ENCODE results near the gene NTRK2.

Gene NTRK2

DNA sequence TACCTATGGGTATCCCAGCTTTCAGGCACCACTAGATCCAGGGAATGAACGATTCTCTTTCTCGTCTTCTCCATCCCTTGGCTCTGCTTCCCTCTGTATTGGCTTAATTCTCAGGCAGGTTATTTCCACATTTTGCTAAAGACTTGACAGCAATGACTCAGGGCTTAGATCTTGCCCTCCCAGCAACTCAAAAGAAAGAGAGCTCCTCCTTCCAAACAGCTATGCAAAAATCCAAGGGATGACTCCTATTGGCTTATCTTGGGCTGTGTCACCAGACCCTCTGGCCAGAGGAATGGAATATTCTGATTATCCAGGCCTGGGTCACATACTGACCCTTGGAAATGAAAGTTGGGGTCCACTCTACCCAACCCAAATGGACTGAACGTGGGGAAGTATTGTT lies 270.2 kb downstream of the NTRK2 start:
- no peak for DNase-seq (ENCODE audit: low read depth)

DNA sequence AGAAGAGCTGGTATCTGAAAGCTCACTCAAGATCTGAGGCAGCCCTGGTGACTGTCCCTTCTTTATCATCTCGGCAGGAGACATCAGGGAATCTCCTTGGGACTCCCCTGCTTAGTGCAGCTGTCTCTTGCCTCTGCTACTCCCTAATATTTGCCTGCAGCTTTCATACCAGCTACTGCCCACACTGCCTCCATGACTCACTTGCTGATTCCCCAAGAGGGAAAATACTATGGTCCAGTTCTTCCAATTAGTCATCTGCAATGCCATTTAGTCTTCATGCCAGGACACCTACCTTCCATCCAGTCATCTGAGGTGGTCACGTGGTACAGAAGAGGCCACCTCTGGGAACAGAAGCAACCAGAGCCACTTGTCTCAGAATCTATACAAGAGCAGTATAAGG lies 270.8 kb downstream of the NTRK2 start:
- no peak for DNase-seq (ENCODE audit: low read depth)

DNA sequence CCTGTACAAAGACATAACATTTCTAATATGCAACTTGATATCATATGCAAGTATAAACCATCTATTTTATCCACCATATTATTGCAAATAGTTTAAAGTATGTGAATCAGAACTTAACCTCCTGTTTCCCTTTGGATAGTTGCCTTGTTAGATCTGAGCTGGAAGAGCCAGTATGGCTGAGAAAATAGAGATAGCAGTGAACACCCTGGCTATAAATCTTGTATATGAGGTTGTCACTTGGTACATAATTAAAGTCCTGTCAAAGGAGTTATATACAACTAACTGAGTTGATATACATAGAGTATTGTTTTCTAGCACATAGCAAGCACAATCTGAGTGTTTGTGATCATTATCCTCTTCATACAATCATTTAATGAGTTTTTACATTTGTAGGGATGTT lies 272.3 kb downstream of the NTRK2 start:
- DNase-seq (ENCODE audit: low read depth): no peak

DNA sequence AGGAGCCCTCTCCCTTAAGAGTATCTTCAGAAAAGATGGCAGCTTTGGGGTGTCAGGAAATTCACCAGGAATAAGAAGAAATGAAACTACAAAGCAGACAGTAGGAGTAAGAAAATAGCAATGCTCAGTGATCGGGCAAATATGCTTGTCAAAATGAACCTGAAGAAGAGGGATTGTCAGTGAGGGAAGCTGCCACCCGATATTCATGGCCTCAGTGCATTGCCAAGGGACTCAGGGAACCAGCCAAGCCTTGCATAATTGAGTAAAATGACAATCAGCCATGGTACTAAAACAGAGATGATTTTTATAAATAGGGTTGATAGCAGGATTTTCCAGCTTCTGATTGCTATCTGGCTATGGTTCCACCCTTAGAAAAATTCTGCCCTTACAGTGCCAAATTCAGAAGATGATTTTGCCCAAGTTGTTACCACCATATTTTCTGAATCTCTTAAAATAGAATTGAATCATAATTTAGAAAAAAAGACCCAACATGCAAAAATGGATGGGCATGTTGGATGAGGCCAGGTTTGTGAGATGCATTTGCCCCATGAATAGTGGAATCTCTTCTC lies 274.0 kb downstream of the NTRK2 start:
- no peak for DNase-seq (ENCODE audit: low read depth)

DNA sequence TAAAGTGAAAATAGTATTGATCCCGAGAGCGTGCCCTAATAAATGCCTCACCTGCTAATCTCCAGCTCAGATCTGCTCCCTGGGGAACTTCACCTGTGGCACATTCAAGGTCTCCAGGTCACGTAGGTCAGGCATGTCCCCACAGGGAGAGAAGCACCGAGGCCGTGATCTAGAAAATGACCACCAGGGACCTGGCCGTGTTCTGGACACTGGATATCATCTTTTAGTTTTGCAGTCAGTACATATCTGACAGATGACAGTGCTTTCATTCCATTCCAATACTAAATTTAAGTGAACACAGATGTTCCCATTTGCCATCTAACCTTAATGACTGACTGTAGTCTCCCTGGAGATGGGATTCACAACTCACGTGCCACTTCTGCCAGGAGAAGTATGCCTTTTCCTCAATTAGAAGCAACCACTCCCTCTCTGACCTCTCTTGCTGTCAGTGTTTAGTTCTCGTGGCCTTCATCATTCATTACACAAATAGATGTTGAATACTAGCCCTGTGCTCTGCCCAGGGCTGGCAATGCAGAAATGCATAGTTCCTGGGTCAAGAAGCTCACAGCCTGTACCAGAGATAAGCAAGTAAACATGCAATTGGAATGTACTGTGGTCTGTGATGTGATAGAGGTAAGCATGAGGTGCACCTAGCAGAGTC lies 276.5 kb downstream of the NTRK2 start:
- DNase-seq (ENCODE audit: low read depth): no peak

DNA sequence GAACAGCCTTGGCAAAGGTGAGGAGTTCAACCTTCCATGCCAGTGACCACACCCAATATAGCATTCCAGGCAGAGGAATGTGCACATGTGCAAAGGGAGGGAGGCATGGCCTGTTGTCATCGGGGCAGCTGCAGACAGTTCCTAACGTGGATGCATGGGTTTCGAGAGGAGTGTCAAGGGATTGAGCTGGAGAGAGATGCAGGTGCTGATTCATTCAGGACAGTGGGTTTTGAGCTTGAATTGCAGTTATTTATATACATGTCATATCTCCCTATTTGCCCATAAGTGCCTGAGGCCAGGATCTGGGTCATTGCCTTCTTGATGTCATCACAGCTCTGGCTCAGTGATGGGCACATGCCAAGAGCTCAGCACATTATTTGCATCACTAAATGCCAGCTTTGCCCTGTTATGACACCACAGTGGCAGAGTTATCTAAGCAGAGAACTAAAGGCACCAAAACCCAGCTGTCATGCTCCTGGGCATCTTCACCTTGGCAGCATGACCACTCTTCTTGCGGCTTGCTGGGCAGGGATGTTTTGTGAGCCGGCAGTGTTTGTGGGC lies 278.0 kb downstream of the NTRK2 start:
- no peak for DNase-seq (ENCODE audit: low read depth)

DNA sequence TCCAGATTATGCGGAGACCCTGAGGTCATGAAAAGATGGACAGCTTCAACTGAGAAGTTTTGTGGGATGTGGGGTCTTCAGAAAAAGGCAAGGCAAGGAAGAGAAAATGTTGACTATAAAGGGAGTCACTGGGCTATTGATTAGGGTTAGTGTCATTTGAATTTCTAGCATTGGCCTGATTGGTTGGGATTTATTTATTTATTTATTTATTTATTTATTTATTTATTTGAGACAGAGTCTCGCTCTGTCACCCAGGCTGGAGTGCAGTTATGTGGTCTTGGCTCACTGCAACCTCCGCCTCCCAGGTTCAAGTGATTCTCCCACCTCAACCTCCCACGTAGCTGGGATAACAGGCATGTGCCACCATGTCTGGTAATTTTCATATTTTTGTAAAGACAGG lies 279.7 kb downstream of the NTRK2 start:
- no peak for DNase-seq (ENCODE audit: low read depth)

DNA sequence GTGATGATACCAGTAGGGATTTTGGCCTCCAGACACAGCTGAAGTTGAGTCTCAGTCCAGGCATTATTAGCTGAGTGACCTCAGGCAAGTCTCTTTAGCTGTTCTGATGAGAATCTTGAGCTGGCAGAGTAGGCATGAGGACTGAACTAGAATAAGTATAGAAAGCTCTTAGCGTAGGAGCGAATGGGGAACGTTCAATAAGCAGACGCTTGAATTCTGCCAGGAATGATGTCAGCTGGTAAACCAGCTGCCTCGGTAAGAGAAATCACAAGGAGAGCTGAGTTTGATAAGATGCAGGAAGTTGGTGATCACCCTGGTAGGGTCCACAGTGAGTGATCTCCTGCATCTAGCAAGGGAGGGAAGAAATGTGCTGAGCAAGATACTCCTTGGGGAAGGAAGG lies 280.4 kb downstream of the NTRK2 start:
- DNase-seq (ENCODE audit: low read depth): no peak

DNA sequence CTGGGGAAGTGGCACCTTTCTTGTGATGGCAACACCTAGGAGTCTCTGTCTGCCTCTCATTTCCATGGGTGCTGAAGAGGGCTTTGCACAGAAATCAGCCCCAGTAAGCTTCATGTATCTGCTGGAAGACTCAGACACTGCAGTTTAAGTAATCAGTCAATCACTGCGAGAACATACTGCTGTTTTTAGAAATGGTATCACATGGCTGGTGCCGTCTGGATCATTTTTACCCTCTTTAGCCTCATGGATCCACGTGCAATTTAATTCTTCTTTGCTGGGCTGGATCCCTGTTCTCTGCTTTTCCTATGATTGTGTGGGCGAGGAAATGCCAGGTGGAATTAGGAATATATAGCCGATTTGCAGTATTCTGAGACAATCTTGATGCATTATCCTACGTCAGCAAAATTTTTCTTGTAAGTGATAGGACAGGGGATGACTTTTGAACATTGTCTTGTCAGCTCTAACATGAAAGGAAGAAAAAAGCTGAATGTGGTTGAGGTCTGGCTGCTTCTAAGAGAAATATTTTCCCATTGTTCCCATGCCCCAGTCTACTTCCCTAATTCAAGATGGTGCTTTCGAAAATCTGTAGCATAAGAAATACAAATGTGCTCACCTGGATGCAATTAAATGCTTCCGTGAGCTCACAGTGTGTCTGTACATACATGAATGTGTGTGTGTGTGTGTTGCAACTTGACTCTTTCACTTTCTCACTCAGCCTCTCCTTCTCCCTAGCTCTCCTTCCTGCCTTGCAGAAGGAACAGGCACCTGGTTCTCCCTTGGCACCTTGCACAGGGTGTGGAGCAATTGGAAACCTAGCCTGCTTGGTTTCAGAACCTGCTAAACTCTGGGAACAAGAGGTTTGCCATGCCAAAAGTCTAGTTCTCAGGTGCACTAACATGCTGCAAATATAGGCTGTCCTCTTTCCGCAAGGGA lies 281.6 kb downstream of the NTRK2 start:
- DNase-seq (ENCODE audit: low read depth): no peak

DNA sequence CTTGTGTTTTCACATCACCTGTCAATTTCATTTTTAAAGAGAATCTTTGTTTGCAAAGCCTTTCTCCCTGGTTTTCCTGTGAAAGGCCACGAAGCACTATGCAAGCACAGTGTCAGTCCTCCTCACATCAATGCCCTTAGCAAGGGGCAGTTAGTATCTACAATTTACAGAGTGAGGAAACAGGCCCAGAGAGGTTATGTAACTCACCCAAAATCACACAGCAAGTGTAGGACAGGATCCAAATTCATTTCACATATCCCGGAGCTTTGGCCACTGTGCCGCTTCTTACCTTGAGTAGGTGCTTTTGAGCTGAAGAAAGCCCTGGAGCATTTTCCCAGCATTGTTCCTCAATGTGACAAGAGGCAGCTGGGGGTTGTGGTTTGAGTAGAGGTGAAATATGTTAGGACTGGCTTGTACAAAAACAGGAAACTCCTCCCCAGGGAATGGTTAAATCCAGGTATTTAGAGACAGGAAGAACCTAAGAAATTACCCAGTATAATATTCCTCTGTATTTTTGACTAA lies 283.8 kb downstream of the NTRK2 start:
- DNase-seq (ENCODE audit: low read depth): no peak

DNA sequence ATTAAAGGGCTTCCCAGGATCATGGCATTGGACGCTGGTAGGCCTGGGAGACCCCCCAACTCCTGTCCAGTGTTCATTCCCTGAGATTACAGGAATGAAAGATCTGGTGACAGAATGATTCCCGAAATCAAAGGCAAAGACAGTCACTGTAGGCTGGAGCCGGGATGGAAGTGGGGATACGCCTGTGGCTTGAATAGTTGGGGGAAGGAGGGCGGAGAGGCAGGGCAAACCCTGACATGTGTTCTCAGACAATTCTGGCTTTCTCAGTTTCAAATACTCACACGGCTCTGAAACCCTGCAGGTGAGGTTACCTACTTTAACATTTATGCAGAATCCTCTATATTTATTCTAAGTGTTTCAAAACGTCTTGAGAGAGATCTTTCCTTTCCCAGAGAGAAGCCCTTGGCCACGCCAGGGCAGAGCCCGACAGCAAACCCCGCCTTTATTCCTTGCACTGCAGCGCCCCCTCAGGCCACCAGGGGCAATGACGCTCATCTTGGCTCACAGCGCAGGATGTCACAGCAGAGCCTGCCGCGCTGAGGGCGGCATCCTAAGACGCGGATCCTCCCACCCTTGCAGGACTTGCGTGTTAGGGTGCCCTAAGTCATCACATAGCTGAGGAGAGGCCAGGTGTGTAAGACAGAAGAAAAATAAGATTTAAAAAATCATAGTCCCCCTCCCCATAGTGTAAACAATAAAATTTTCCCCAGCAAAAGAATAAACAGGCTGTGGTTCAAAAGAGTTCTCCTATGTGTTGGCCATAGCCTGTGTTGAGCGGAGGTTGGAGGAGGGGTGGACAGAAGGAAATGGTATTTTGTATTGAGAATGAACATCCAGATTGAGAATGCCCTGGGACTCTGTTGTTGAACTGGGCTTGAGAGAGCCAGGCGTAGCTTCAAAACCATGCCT lies 284.5 kb downstream of the NTRK2 start:
- no peak for DNase-seq (ENCODE audit: low read depth)

DNA sequence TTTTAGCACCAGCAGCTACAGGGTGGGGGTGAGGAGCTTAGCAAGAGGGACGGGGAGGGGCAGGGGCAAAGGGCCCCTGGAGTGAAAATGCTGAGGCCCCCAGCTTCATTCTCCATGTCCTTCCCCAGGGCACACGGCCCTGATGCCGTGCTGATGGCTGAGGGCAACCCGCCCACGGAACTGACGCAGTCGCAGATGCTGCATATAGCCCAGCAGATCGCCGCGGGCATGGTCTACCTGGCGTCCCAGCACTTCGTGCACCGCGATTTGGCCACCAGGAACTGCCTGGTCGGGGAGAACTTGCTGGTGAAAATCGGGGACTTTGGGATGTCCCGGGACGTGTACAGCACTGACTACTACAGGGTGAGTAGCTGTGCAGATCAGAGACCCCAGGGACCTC lies 285.6 kb downstream of the NTRK2 start:
- no peak for DNase-seq (ENCODE audit: low read depth)

DNA sequence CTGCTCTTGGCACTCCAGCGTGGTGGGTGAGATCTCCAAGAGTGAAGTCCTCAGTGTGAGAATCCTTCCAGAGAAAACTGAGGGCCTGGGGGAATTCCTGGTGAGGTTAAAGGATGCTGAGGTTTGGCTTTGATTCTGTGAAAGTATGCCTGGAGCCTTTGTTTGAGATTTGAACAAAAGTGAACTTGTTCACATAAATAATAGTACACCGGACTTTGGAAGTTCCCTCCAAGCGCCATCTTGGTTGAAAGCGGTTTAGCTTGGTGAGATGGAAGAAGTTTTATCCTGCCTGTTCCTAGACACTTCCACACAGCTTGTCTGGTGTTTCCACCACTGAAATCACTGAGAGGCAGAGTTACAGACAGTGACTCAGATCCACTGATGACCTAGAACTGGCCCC lies 286.4 kb downstream of the NTRK2 start:
- DNase-seq (ENCODE audit: low read depth): no peak

DNA sequence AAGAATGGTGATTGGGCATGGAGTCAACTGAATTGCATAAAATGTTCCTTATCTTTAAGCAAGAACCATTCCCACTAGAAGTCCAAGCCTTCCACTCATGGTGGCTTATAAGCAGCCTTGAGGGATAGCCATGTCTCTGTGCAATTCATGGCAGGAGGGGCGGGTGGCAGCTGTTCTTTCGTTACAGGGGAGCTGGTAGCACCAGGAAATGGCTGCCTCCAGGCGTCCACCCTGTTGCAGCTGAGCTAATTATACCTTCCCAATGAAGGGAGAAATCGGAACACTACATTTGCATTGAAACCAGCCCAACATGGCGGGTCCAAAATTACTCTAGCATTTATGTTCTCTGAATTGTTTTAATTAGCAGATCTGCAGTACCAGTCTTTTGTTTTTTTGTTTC lies 289.8 kb downstream of the NTRK2 start:
- DNase-seq (ENCODE audit: low read depth): no peak

DNA sequence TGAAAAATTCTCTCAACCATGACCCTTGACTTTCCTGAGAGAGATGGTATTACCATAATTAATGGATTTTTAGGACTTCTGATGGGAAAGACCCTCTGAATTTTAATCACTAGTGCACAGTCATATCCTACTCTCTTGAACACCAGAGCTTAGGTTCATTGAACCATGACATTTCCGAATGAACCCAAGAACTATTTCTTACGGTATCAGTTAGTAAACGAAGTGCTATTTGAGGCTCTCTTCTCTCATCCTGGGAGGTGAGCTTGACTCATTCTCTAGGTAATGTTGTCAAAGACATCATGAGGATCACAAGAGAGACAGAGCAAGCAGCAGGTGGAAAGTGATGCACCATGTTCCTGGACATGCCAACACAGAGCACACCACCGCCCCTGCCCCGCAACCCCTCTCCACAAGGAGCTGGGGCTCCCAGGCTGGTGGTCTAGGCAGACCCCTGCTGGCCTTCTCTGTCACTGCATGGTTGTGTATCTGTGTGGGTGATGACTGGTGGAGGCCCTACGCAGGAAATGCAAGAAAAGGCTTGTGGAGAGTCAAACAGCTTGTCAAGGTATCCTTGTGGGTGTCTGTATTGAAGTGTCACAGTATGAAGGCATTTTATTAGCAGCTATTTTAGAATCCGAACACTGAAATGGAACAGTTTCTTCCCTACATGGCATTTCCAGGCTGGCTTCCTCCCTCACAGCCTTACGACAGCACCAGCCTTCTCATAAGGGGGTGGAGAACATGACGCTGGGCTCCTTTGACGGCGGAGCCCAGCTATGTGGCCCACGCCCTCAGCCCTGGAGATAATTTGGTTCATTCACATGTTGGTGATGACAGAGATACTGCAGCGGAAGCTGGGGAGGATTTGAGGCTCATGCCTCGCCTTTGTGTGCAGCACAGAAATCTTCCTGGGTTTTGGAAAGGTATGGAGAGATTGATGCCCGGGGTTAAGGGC lies 297.6 kb downstream of the NTRK2 start:
- DNase-seq (ENCODE audit: low read depth): no peak

DNA sequence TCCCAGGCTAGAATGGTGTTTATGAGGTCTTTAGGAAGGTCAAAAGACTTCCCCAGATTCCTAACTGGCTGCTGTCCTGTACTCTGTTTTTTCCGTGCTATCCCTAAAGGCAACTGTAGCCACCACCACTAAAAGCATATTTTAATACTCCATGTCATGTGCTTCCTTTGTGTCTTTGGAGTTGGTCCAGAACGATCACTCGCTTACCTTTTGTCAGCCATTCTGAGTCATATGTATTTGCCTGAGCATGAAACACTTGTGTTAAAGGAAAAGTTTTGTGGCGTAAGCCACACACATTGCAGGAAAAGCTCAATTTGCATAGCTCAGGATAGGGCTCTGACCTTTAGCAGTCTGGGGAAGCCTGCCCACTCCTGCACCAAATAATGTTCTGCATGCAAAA lies 299.6 kb downstream of the NTRK2 start:
- no peak for DNase-seq (ENCODE audit: low read depth)

DNA sequence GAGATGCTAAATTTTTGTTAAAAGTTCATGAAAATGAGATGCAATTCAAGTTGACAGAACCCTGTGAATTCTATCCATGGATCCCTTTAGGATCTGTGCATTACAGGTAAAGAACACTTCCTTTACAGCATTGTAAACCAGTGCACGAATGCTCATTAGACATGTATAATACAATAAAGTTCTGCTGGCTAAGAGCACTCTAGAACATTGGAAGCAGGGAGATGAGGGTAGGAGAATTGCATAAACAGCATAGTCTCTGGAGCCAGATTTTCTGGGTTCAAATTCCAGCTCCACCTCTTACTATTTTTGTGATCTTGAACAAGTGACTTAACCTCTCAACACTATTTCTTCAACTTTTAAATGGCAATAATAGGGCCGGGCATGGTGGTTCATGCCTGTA lies 300.2 kb downstream of the NTRK2 start:
- no peak for DNase-seq (ENCODE audit: low read depth)

DNA sequence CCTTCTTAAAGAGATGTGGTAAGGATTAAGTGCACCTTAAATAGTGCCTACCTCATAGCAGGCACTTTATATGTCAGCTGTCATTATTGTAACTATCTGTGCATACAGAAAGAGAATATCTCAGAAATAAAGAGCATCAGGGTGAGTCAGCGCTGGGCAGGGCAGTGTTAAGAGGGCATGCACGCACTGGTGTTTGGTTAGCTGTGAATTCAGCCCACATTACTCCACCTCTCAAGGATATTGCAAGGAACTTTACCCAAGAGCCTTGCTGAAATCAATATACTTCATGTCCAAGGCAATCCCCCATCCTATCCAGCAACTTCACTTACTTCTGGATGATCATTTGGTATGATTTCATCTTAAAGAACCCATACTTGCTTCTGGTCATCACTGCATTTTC lies 300.9 kb downstream of the NTRK2 start:
- no peak for DNase-seq (ENCODE audit: low read depth)

DNA sequence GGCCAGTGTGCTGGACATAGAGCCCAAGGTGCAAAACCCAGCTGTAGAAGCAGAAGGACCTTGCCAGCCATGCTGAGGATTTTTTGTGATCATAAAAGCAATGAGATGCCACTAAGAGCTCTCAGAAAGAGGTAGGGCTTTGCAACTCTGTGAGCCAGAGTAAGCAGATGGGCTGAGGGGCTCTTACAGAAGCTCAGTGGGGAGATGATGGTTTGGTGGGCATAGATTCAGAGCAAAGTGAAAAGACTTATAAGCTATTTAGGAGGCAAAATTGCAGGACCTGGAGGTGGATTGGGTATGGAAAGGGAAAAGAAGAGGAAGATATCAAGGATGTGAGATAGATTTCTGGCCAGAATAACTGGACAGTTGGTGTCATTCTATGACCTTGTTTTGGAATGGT lies 302.0 kb downstream of the NTRK2 start:
- no peak for DNase-seq (ENCODE audit: low read depth)

DNA sequence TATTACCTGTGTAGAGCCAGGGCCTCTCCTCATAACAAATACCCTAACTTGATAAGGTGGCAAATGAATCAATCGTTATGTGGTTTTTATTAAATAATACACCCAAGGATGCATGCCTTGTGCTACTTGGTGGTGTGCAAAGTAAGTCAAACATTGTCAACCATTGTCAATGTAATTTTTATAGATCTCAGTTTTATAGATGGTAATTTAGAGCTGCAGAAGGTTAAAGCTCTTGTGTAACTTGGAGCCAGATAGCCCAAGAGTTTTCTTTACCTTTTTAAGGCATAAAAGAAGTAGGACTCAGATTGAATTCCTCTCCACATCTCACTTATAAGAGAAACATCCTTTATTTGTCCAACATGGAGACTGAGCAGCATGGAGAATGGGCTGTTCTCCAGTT lies 304.7 kb downstream of the NTRK2 start:
- DNase-seq (ENCODE audit: low read depth): no peak

DNA sequence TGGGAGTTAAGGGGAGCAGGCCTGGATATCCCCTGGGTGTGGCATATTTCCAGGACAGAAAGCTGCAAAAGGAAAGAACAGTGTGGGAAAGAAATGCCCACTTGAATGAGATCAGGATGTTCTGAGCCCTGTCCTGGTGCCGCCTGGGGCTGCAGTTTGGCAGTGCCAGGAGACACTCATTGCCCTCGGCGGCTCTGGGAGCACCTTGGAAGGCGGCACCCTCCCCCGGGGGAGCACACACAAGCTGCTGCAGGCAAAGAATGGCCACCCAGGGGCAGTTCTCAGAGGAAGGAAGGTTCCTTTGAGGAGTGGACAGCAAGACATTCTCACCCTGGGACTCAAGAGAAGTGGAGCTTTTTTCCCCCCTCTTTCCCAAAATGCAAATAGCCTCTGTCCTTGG lies 305.3 kb downstream of the NTRK2 start:
- DNase-seq (ENCODE audit: low read depth): no peak
